Mesendoderm (in vitro differentiated cells): Measurements from ENCODE around the gene C17orf114.

Experiments used
- DNase-seq: peaks from one replicate; pipeline ENCODE4 v3.0.0; 2013
- H2AK5ac ChIP-seq: 2 replicates; pipeline ENCODE4 v1.6.1; 2013; ENCODE audit warnings: low read length, inconsistent platforms
- H2BK120ac ChIP-seq: 2 replicates; pipeline ENCODE4 v1.6.1; 2013; ENCODE audit warnings: low read depth, mild to moderate bottlenecking, low read length, moderate library complexity, mixed read lengths
- H2BK15ac ChIP-seq: replicated peaks from 2 replicates; pipeline ENCODE4 v1.6.1; 2013; ENCODE audit warnings: low read depth, mild to moderate bottlenecking, moderate library complexity
- H2BK5ac ChIP-seq: 2 replicates; pipeline ENCODE4 v1.6.1; 2013; ENCODE audit warnings: low read length, inconsistent platforms
- H3K18ac ChIP-seq: 2 replicates; pipeline ENCODE4 v1.6.1; 2013; ENCODE audit warnings: mild to moderate bottlenecking, low read length, mixed read lengths
- H3K23ac ChIP-seq: one replicate; pipeline ENCODE4 v1.6.1; 2013; ENCODE audit warnings: low read length
- H3K27ac ChIP-seq: 2 replicates; pipeline ENCODE4 v1.5.1; 2013; ENCODE audit warnings: low read depth, mild to moderate bottlenecking, inconsistent platforms, low read length, moderate library complexity
- H3K27me3 ChIP-seq: 2 replicates; pipeline ENCODE4 v1.6.1; 2013; ENCODE audit warnings: low read length, control low read depth, mild to moderate bottlenecking, inconsistent platforms; ENCODE audit not compliant: insufficient read depth, poor library complexity
- H3K36me3 ChIP-seq: 2 replicates; pipeline ENCODE4 v1.6.1; 2013; ENCODE audit warnings: low read length, inconsistent platforms; ENCODE audit not compliant: control insufficient read depth, insufficient read depth
- H3K4ac ChIP-seq: one replicate; pipeline ENCODE4 v1.6.1; 2013; ENCODE audit warnings: low read depth, mild to moderate bottlenecking, low read length, moderate library complexity
- H3K4me1 ChIP-seq: 2 replicates; pipeline ENCODE4 v1.6.1; 2013; ENCODE audit warnings: low read depth, low read length, inconsistent platforms; ENCODE audit not compliant: control insufficient read depth
- H3K4me2 ChIP-seq: 2 replicates; pipeline ENCODE4 v1.6.1; 2013; ENCODE audit warnings: low read length
- H3K4me3 ChIP-seq: 2 replicates; pipeline ENCODE4 v1.5.1; 2013; ENCODE audit warnings: mild to moderate bottlenecking, low read length
- H3K56ac ChIP-seq: one replicate; pipeline ENCODE4 v1.6.1; 2013; ENCODE audit warnings: low read length
- H3K79me1 ChIP-seq: 2 replicates; pipeline ENCODE4 v1.6.1; 2013; ENCODE audit warnings: low read length, inconsistent platforms
- H3K79me2 ChIP-seq: 2 replicates; pipeline ENCODE4 v1.6.1; 2013; ENCODE audit warnings: mild to moderate bottlenecking, low read length; ENCODE audit not compliant: control insufficient read depth, insufficient read depth
- H3K9ac ChIP-seq: 2 replicates; pipeline ENCODE4 v1.6.1; 2013; ENCODE audit warnings: low read length, inconsistent platforms
- H4K5ac ChIP-seq: one replicate; pipeline ENCODE4 v1.6.1; 2013; ENCODE audit warnings: low read length
- H4K8ac ChIP-seq: one replicate; pipeline ENCODE4 v1.6.1; 2013; ENCODE audit warnings: low read depth, mild to moderate bottlenecking, control low read depth, low read length, moderate library complexity
- WGBS: extraction: QIAGEN DNeasy Blood & Tissue Kit; methylation state at CpG from one replicate; pipeline ENCODE4 v1.1.7; 2013; ENCODE audit warnings: low lambda C conversion rate, missing lambda C conversion rate; ENCODE audit not compliant: insufficient coverage; ENCODE audit errors: extremely low coverage; 5-methylcytosine and 5-hydroxymethylcytosine counted together

Gene C17orf114

GRCh38 chr17:4800462-4801196 lies 1.5 kb downstream of the C17orf114 start:
- Histone ChIP-seq H3K18ac (no peak overlapping the region), H3K9ac (no peak overlapping the region), H3K79me1 (peaks cover 12% of the 10 kb centered on the region), H2BK5ac (no peak overlapping the region), H3K4me2 (no peak overlapping the region), H3K23ac (no peak overlapping the region), H2BK15ac (no peak overlapping the region), H3K27ac (no peak overlapping the region), H3K56ac (no peak overlapping the region), H3K79me2 (peaks cover 12% of the 10 kb centered on the region), H2AK5ac (no peak overlapping the region), H3K4me1 (no peaks in the 10 kb centered on the region), H2BK120ac (no peak overlapping the region), H3K4me3 (no peak overlapping the region), H3K36me3 (peaks cover 5% of the 10 kb centered on the region), H3K4ac (no peak overlapping the region), H4K5ac (no peak overlapping the region), H3K27me3 (no peaks in the 10 kb centered on the region), H4K8ac (no peak overlapping the region)
- no CpG with 5 or more reads among the region's 10 CpGs for WGBS
- no peak for DNase-seq

- Histone ChIP-seq H3K79me2 (peaks cover 12% of the 10 kb centered on the region), H3K27ac (peak overlapping the region; percentile 5), H3K79me1 (peaks cover 12% of the 10 kb centered on the region), H3K36me3 (peaks cover 5% of the 10 kb centered on the region), H4K5ac (peak overlapping the region; percentile 93), H3K4me1 (no peaks in the 10 kb centered on the region), H3K4me2 (peak overlapping the region; percentile 70), H3K9ac (peak overlapping the region; percentile 99), H4K8ac (peak overlapping the region; percentile 96), H3K18ac (peak overlapping the region; percentile 45), H2BK120ac (peak overlapping the region; percentile 15), H2BK15ac (no peak overlapping the region), H3K27me3 (no peaks in the 10 kb centered on the region), H3K4ac (peak overlapping the region; percentile 92), H3K23ac (peak overlapping the region; percentile 32), H2AK5ac (peak overlapping the region; percentile 92), H2BK5ac (no peak overlapping the region), H3K56ac (peak overlapping the region; percentile 98), H3K4me3 (peak overlapping the region; percentile 98)
- WGBS, result no CpG with 5 or more reads among the region's 7 CpGs
- peak; percentile 69 for DNase-seq
Observed at GRCh38 chr17:4796552-4796920, 5.6 kb downstream of the C17orf114 start.

- no peak overlapping the region for H3K27ac ChIP-seq
Observed at GRCh38 chr17:4795168-4795567, 7.0 kb downstream of the C17orf114 start.

GRCh38 chr17:4790705-4791088 lies 11.4 kb downstream of the C17orf114 start:
- Histone ChIP-seq H3K9ac (peak overlapping the region; percentile 90), H3K79me1 (no peaks in the 10 kb centered on the region), H3K4me1 (peaks cover 2% of the 10 kb centered on the region), H3K4me2 (peak overlapping the region; percentile 84), H3K4me3 (no peak overlapping the region), H2BK120ac (no peak overlapping the region), H3K56ac (peak overlapping the region; percentile 95), H2BK5ac (no peak overlapping the region), H3K27ac (no peak overlapping the region), H4K8ac (no peak overlapping the region), H3K4ac (no peak overlapping the region), H3K18ac (no peak overlapping the region), H2AK5ac (no peak overlapping the region), H3K27me3 (peaks cover 2% of the 10 kb centered on the region), H3K79me2 (no peaks in the 10 kb centered on the region), H2BK15ac (no peak overlapping the region), H4K5ac (no peak overlapping the region), H3K23ac (peak overlapping the region; percentile 66), H3K36me3 (no peaks in the 10 kb centered on the region)
- WGBS, result no CpG with 5 or more reads among the region's 7 CpGs
- no peak for DNase-seq

More at GRCh38 chr17:4795168-4795567, 7.0 kb downstream of the C17orf114 start:
- H3K4me2 ChIP-seq, result no peak overlapping the region
- H3K4me3 ChIP-seq, result no peak overlapping the region
- H2BK15ac ChIP-seq, result no peak overlapping the region
- H4K5ac ChIP-seq, result no peak overlapping the region
- whole genome bisulfite sequencing, result no CpG with 5 or more reads among the region's 1 CpG
- no peak overlapping the region for H4K8ac ChIP-seq
- H3K56ac ChIP-seq, result no peak overlapping the region
- DNase-seq, result no peak
- no peaks in the 10 kb centered on the region for H3K4me1 ChIP-seq
- no peaks in the 10 kb centered on the region for H3K27me3 ChIP-seq
- H3K36me3 ChIP-seq, result peaks cover 5% of the 10 kb centered on the region
- peaks cover 12% of the 10 kb centered on the region for H3K79me1 ChIP-seq
- no peak overlapping the region for H3K23ac ChIP-seq
- no peak overlapping the region for H3K9ac ChIP-seq
- H2BK120ac ChIP-seq, result no peak overlapping the region
- H2AK5ac ChIP-seq, result no peak overlapping the region
- H3K18ac ChIP-seq, result no peak overlapping the region
- no peak overlapping the region for H3K4ac ChIP-seq
- no peak overlapping the region for H2BK5ac ChIP-seq
- peaks cover 12% of the 10 kb centered on the region for H3K79me2 ChIP-seq

GRCh38 chr17:4789951-4790704 lies 12.0 kb downstream of the C17orf114 start:
- peak; percentile 78 for DNase-seq
- no peak overlapping the region for H4K5ac ChIP-seq
- H3K4me2 ChIP-seq, result peak overlapping the region; percentile 84
- peak overlapping the region; percentile 46 for H3K4me3 ChIP-seq
- H3K18ac ChIP-seq, result peak overlapping the region; percentile 61
- no CpG with 5 or more reads among the region's 91 CpGs for WGBS
- no peaks in the 10 kb centered on the region for H3K79me2 ChIP-seq
- H3K27ac ChIP-seq, result peak overlapping the region; percentile 17
- H3K36me3 ChIP-seq, result no peaks in the 10 kb centered on the region
- no peak overlapping the region for H4K8ac ChIP-seq
- H2BK120ac ChIP-seq, result no peak overlapping the region
- no peaks in the 10 kb centered on the region for H3K79me1 ChIP-seq
- H2BK15ac ChIP-seq, result no peak overlapping the region
- H3K56ac ChIP-seq, result peak overlapping the region; percentile 95
- H3K9ac ChIP-seq, result peak overlapping the region; percentile 90
- peak overlapping the region; percentile 66 for H3K23ac ChIP-seq
- H2BK5ac ChIP-seq, result no peak overlapping the region
- no peak overlapping the region for H3K4ac ChIP-seq
- peaks cover 2% of the 10 kb centered on the region for H3K4me1 ChIP-seq
- peaks cover 2% of the 10 kb centered on the region for H3K27me3 ChIP-seq
- no peak overlapping the region for H2AK5ac ChIP-seq
